ENCODE results near the gene KRTAP10-8. TPM values are rescaled to one million over a fixed set of nuclear protein-coding genes. Genes with fewer than 3 reads are reported as not detected.
"Not testable (repeated sequence)": the region's sequence is repeated elsewhere in the genome, so short reads cannot be mapped to it uniquely, and the experiment has no call there.

The KRTAP10-8 gene
- total RNA-seq, 1 donor, result not detected

- no peak for TF ChIP-seq CTCF (IDR thresholded peaks at IDR 0.05; ENCODE audit: extremely low read depth, low read depth, low read length)
Measured at GRCh38 chr21:44576025-44576420, 35.9 kb upstream of the KRTAP10-8 start.

GRCh38 chr21:44578371-44579055, 33.4 kb upstream of the KRTAP10-8 start:
- H3K27ac ChIP-seq (ENCODE audit: low read depth, low read length), result no peak overlapping the region
- no peaks in the 10 kb centered on the region for H3K27me3 ChIP-seq (ENCODE audit: insufficient read depth, low read length)
- H3K79me2 ChIP-seq (ENCODE audit: insufficient read depth, low read length), result no peaks in the 10 kb centered on the region
- H3K4me3 ChIP-seq (ENCODE audit: insufficient read depth, low read length), result no peak overlapping the region
- H3K4me1 ChIP-seq (ENCODE audit: insufficient read depth, low read length), result no peaks in the 10 kb centered on the region
- no peak for TF ChIP-seq CTCF (IDR thresholded peaks at IDR 0.05; ENCODE audit: extremely low read depth, low read depth, low read length)
- no peaks in the 10 kb centered on the region for H3K9me3 ChIP-seq (ENCODE audit: low read depth, low read length)
- no peak overlapping the region for H2AFZ ChIP-seq (ENCODE audit: low read length)
- DNase-seq (ENCODE audit: insufficient read length, low spot score, missing footprints), result no peak
- no peaks in the 10 kb centered on the region for H3K36me3 ChIP-seq (ENCODE audit: insufficient read depth, low read length)
- no peak overlapping the region for H3K4me2 ChIP-seq (ENCODE audit: insufficient read depth, low read length)
- no peaks in the 10 kb centered on the region for H4K20me1 ChIP-seq (ENCODE audit: insufficient read depth, low read length)

More at GRCh38 chr21:44576025-44576420, 35.9 kb upstream of the KRTAP10-8 start:
- no peaks in the 10 kb centered on the region for H4K20me1 ChIP-seq (ENCODE audit: insufficient read depth, low read length)
- H3K4me2 ChIP-seq (ENCODE audit: insufficient read depth, low read length), result no peak overlapping the region
- no peaks in the 10 kb centered on the region for H3K79me2 ChIP-seq (ENCODE audit: insufficient read depth, low read length)
- no peaks in the 10 kb centered on the region for H3K36me3 ChIP-seq (ENCODE audit: insufficient read depth, low read length)
- H3K27ac ChIP-seq (ENCODE audit: low read depth, low read length), result no peak overlapping the region
- H3K4me3 ChIP-seq (ENCODE audit: insufficient read depth, low read length), result no peak overlapping the region
- peaks cover 3% of the 10 kb centered on the region for H3K9me3 ChIP-seq (ENCODE audit: low read depth, low read length)
- no peaks in the 10 kb centered on the region for H3K4me1 ChIP-seq (ENCODE audit: insufficient read depth, low read length)
- H2AFZ ChIP-seq (ENCODE audit: low read length), result no peak overlapping the region
- H3K27me3 ChIP-seq (ENCODE audit: insufficient read depth, low read length), result peaks cover 14% of the 10 kb centered on the region
- DNase-seq (ENCODE audit: insufficient read length, low spot score, missing footprints), result no peak

DNA sequence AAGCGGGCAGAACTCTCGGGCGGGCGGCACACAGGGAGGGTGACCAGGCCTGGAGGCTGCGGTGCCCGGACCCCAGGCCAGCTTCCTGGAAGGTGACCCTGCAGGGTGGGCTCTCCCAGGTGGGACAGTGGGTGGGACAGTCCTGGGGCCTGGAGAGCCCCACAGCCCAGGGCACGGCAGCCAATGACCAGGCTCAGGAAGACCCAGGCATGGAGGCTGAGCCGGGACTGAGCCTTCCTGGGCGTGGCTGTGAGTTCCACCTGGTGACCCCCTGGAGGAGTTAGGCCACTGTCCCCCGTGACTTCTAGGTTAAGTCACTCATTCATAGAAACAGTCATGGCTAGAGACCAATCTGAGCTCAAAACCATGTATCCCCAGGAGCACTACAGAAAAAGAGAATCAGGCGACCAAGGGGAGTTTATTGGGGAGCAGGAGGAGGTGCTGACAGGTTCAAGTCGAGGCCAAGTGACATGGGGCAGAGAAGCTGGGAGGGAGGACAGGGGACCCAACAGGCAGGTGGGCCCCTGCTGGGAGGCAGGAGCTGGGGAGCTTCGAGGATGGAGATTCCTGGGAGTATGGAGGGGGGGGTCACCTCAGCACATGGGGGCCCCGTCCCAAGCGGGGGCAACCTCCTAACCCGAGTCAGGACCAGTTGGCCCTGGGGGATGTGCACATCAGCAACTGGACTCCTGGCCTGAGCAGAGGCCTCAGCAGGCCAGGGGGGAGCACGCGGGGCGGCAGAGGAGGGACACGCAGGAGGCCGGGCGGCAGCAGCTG, 32.6 kb upstream of the KRTAP10-8 start:
- Histone ChIP-seq H3K79me2 (ENCODE audit: insufficient read depth, low read length) (no peaks in the 10 kb centered on the region), H3K9me3 (ENCODE audit: low read depth, low read length) (no peaks in the 10 kb centered on the region), H4K20me1 (ENCODE audit: insufficient read depth, low read length) (no peaks in the 10 kb centered on the region), H3K4me3 (ENCODE audit: insufficient read depth, low read length) (no peak overlapping the region), H3K27ac (ENCODE audit: low read depth, low read length) (no peak overlapping the region), H3K4me2 (ENCODE audit: insufficient read depth, low read length) (no peak overlapping the region), H3K27me3 (ENCODE audit: insufficient read depth, low read length) (no peaks in the 10 kb centered on the region), H3K4me1 (ENCODE audit: insufficient read depth, low read length) (no peaks in the 10 kb centered on the region), H3K36me3 (ENCODE audit: insufficient read depth, low read length) (no peaks in the 10 kb centered on the region), H2AFZ (ENCODE audit: low read length) (no peak overlapping the region)
- TF ChIP-seq CTCF (IDR thresholded peaks at IDR 0.05; ENCODE audit: extremely low read depth, low read depth, low read length), result no peak
- no peak for DNase-seq (ENCODE audit: insufficient read length, low spot score, missing footprints)

- Histone ChIP-seq H3K79me2 (ENCODE audit: insufficient read depth, low read length) (no peaks in the 10 kb centered on the region), H4K20me1 (ENCODE audit: insufficient read depth, low read length) (no peaks in the 10 kb centered on the region), H3K4me1 (ENCODE audit: insufficient read depth, low read length) (no peaks in the 10 kb centered on the region), H3K27ac (ENCODE audit: low read depth, low read length) (no peak overlapping the region), H3K4me2 (ENCODE audit: insufficient read depth, low read length) (no peak overlapping the region), H3K36me3 (ENCODE audit: insufficient read depth, low read length) (no peaks in the 10 kb centered on the region), H3K4me3 (ENCODE audit: insufficient read depth, low read length) (no peak overlapping the region), H3K27me3 (ENCODE audit: insufficient read depth, low read length) (no peaks in the 10 kb centered on the region), H3K9me3 (ENCODE audit: low read depth, low read length) (no peaks in the 10 kb centered on the region), H2AFZ (ENCODE audit: low read length) (no peak overlapping the region)
- TF ChIP-seq CTCF (IDR thresholded peaks at IDR 0.05; ENCODE audit: extremely low read depth, low read depth, low read length), result no peak
- DNase-seq (ENCODE audit: insufficient read length, low spot score, missing footprints), result no peak
Measured at GRCh38 chr21:44579833-44580144, 32.1 kb upstream of the KRTAP10-8 start.

DNA sequence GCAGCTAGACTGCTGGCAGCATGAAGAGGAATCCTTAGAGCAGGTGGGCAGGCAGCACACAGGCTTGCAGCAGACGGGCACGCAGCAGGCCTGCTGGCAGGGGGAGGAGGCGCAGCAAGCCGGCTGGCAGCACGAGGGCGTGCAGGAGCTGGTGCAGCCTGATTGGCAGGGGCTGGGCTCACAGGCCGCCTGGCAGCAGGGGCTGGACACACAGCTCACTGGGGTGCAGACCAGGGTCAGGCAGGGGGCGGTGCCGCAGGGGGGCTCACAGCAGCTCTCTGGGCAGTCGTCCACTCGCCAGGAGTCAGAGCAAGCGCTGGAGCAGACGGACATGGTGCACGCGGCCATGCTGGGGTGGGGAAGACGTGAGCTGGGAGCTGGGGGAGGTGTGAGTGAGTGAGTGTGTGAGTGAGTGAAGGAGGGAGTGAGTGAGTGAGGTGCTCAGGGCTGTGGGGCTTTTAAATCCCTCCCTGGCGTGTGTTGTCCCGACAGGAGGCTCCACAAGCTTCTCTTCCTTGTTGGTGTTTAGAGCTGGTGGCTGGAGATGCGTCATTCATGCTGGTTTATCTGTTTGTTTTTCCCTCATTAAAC, 31.6 kb upstream of the KRTAP10-8 start, which contains the start of gene KRTAP10-5:
Gene KRTAP10-5 (minus strand): TSS at position 374 of the 591 bp plus-strand sequence. CDS start 26 bp downstream, at position 348.
- not testable (repeated sequence) for H3K4me3 ChIP-seq (ENCODE audit: insufficient read depth, low read length); H4K20me1 ChIP-seq (ENCODE audit: insufficient read depth, low read length); DNase-seq (ENCODE audit: insufficient read length, low spot score, missing footprints); H2AFZ ChIP-seq (ENCODE audit: low read length); H3K9me3 ChIP-seq (ENCODE audit: low read depth, low read length); H3K4me1 ChIP-seq (ENCODE audit: insufficient read depth, low read length); H3K27ac ChIP-seq (ENCODE audit: low read depth, low read length); H3K27me3 ChIP-seq (ENCODE audit: insufficient read depth, low read length); H3K4me2 ChIP-seq (ENCODE audit: insufficient read depth, low read length); H3K36me3 ChIP-seq (ENCODE audit: insufficient read depth, low read length); H3K79me2 ChIP-seq (ENCODE audit: insufficient read depth, low read length)

Measured in osteoblast (primary cell).